Measurements from ENCODE around the gene RAD51B. TPM values are rescaled to one million over a fixed set of nuclear protein-coding genes. Genes with fewer than 3 reads are reported as not detected.

RAD51B gene
- total and polyA plus RNA-seq, 2 of the 13 experiments (the other 11 are each of a cell fraction or from before 2014, with no cell fraction given) = 7.0 to 9.5 TPM

DNA sequence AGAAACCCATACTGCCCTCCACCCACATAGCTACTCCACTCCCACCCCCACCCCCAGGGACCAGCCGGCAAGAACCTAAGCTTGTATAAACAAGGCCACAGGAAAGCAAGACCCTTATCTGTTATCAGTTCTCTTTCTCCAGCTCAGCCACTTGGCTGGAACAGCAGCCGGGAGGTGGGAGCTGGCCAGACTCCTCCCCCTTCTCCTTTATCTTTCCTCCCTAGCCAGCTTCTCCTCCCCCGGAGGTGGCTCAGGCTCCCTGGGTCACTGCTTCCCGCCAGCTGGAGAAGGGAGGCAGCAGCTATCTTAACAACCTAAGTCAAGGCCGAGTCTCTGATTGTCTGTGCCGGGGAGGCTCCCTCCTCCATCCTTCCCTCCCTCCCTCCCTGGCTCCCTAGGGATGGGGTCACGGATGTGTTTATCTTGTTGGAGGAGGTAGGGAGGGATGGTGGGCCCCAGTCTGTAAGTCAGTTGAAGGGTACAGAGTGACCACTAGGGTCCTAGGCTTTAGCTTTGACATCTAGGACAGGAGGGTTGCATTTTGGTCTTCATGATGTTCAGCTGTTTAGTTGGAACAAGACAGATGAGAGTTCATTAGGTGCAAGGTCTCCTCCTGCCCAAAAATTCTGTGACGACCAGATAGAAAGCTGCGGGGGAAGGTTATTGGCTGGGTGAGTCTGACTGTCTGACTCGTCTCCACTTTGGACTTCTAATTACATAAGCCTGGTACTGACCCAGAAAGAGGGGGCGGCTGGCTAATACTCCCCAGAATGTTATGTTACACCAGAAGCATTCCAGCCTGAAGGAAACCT lies 943.6 kb downstream of the RAD51B start (continued):
- TF ChIP-seq PHB2 (IDR thresholded peaks at IDR 0.05; ENCODE audit: partially characterized antibody) (no peak), RARA (CRISPR knock-in tag; IDR thresholded peaks at IDR 0.05) (no peak), WIZ (CRISPR knock-in tag; IDR thresholded peaks at IDR 0.05) (no peak), SP5 (CRISPR knock-in tag; IDR thresholded peaks at IDR 0.05; ENCODE audit: borderline replicate concordance, low read depth) (peak; percentile 59; the same call in 1 of the 2 replicates), TARDBP (CRISPR knock-in tag; IDR thresholded peaks at IDR 0.05) (0 out of 2 replicates have a peak, but pooled peaks have one; percentile 23), RXRA (CRISPR knock-in tag; IDR thresholded peaks at IDR 0.05) (no peak; the same call in 1 of the 2 replicates), ATF7 (IDR thresholded peaks at IDR 0.05) (no peak), ATF7 (CRISPR knock-in tag; IDR thresholded peaks at IDR 0.05) (no peak), ZNF383 (CRISPR knock-in tag; IDR thresholded peaks at IDR 0.05; ENCODE audit: borderline replicate concordance) (no peak), ZNF260 (CRISPR knock-in tag; IDR thresholded peaks at IDR 0.05; ENCODE audit: borderline replicate concordance, low read depth) (no peak), SYNCRIP (IDR thresholded peaks at IDR 0.05; ENCODE audit: insufficient read depth, low read depth, low read length) (no peak), NR2F6 (IDR thresholded peaks at IDR 0.05) (no peak), NR2F6 (CRISPR knock-in tag; IDR thresholded peaks at IDR 0.05) (no peak), SOX6 (IDR thresholded peaks at IDR 0.05) (no peak), SOX6 (CRISPR knock-in tag; IDR thresholded peaks at IDR 0.05) (0 out of 2 replicates have a peak, but pooled peaks have one; percentile 22), ZNF446 (CRISPR knock-in tag; IDR thresholded peaks at IDR 0.05) (no peak)
- TF ChIP-seq, protein P1, sequence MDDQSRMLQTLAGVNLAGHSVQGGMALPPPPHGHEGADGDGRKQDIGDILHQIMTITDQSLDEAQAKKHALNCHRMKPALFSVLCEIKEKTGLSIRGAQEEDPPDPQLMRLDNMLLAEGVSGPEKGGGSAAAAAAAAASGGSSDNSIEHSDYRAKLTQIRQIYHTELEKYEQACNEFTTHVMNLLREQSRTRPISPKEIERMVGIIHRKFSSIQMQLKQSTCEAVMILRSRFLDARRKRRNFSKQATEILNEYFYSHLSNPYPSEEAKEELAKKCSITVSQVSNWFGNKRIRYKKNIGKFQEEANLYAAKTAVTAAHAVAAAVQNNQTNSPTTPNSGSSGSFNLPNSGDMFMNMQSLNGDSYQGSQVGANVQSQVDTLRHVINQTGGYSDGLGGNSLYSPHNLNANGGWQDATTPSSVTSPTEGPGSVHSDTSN (CRISPR knock-in tag; IDR thresholded peaks at IDR 0.05; ENCODE audit: borderline replicate concordance) = no peak
- TF ChIP-seq, protein P2, sequence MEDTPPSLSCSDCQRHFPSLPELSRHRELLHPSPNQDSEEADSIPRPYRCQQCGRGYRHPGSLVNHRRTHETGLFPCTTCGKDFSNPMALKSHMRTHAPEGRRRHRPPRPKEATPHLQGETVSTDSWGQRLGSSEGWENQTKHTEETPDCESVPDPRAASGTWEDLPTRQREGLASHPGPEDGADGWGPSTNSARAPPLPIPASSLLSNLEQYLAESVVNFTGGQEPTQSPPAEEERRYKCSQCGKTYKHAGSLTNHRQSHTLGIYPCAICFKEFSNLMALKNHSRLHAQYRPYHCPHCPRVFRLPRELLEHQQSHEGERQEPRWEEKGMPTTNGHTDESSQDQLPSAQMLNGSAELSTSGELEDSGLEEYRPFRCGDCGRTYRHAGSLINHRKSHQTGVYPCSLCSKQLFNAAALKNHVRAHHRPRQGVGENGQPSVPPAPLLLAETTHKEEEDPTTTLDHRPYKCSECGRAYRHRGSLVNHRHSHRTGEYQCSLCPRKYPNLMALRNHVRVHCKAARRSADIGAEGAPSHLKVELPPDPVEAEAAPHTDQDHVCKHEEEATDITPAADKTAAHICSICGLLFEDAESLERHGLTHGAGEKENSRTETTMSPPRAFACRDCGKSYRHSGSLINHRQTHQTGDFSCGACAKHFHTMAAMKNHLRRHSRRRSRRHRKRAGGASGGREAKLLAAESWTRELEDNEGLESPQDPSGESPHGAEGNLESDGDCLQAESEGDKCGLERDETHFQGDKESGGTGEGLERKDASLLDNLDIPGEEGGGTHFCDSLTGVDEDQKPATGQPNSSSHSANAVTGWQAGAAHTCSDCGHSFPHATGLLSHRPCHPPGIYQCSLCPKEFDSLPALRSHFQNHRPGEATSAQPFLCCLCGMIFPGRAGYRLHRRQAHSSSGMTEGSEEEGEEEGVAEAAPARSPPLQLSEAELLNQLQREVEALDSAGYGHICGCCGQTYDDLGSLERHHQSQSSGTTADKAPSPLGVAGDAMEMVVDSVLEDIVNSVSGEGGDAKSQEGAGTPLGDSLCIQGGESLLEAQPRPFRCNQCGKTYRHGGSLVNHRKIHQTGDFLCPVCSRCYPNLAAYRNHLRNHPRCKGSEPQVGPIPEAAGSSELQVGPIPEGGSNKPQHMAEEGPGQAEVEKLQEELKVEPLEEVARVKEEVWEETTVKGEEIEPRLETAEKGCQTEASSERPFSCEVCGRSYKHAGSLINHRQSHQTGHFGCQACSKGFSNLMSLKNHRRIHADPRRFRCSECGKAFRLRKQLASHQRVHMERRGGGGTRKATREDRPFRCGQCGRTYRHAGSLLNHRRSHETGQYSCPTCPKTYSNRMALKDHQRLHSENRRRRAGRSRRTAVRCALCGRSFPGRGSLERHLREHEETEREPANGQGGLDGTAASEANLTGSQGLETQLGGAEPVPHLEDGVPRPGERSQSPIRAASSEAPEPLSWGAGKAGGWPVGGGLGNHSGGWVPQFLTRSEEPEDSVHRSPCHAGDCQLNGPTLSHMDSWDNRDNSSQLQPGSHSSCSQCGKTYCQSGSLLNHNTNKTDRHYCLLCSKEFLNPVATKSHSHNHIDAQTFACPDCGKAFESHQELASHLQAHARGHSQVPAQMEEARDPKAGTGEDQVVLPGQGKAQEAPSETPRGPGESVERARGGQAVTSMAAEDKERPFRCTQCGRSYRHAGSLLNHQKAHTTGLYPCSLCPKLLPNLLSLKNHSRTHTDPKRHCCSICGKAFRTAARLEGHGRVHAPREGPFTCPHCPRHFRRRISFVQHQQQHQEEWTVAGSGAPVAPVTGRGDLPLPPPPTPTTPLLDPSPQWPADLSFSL (CRISPR knock-in tag; IDR thresholded peaks at IDR 0.05) = no peak
- TF ChIP-seq, protein P3, sequence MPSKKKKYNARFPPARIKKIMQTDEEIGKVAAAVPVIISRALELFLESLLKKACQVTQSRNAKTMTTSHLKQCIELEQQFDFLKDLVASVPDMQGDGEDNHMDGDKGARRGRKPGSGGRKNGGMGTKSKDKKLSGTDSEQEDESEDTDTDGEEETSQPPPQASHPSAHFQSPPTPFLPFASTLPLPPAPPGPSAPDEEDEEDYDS (CRISPR knock-in tag; IDR thresholded peaks at IDR 0.05) = 0 out of 2 replicates have a peak, but pooled peaks have one; percentile 34
- TF ChIP-seq, protein P4, sequence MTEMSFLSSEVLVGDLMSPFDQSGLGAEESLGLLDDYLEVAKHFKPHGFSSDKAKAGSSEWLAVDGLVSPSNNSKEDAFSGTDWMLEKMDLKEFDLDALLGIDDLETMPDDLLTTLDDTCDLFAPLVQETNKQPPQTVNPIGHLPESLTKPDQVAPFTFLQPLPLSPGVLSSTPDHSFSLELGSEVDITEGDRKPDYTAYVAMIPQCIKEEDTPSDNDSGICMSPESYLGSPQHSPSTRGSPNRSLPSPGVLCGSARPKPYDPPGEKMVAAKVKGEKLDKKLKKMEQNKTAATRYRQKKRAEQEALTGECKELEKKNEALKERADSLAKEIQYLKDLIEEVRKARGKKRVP (CRISPR knock-in tag; IDR thresholded peaks at IDR 0.05) = no peak

Measured in HepG2 (cell line).